ENCODE measurements around the gene PSMB7.

Gene PSMB7

GRCh38 chr9:124359855-124360678, 55.2 kb downstream of the PSMB7 start:
- H3K4me3 ChIP-seq, result no peak overlapping the region
- H4K20me1 ChIP-seq, result peaks cover 100% of the 10 kb centered on the region
- no peak for TF ChIP-seq Cebpa-rat (IDR thresholded peaks at IDR 0.05)
- H3K27me3 ChIP-seq, result no peaks in the 10 kb centered on the region
- H3K9me3 ChIP-seq, result no peaks in the 10 kb centered on the region
- no peak overlapping the region for H3K27ac ChIP-seq
- H3K4me1 ChIP-seq, result peaks cover 5% of the 10 kb centered on the region; the same call in 1 of the 2 replicates
- no peak overlapping the region for H3K4me2 ChIP-seq
- peak overlapping the region; percentile 9; the same call in 1 of the 2 replicates for H3K9ac ChIP-seq
- peaks cover 78% of the 10 kb centered on the region for H3K36me3 ChIP-seq

- no peak overlapping the region for H3K9ac ChIP-seq
- TF ChIP-seq Cebpa-rat (IDR thresholded peaks at IDR 0.05), result no peak
- H3K4me2 ChIP-seq, result no peak overlapping the region
- H3K27me3 ChIP-seq, result no peaks in the 10 kb centered on the region
- no peaks in the 10 kb centered on the region for H3K9me3 ChIP-seq
- H3K4me1 ChIP-seq, result peaks cover 5% of the 10 kb centered on the region; the same call in 1 of the 2 replicates
- H3K27ac ChIP-seq, result no peak overlapping the region
- H3K4me3 ChIP-seq, result no peak overlapping the region
- H3K36me3 ChIP-seq, result peaks cover 78% of the 10 kb centered on the region
- peaks cover 100% of the 10 kb centered on the region for H4K20me1 ChIP-seq
Measured at GRCh38 chr9:124359426-124359825, 55.8 kb downstream of the PSMB7 start.

- no peaks in the 10 kb centered on the region for H3K9me3 ChIP-seq
- no peak for TF ChIP-seq Cebpa-rat (IDR thresholded peaks at IDR 0.05)
- H3K36me3 ChIP-seq, result peaks cover 78% of the 10 kb centered on the region
- H3K27me3 ChIP-seq, result no peaks in the 10 kb centered on the region
- H3K4me3 ChIP-seq, result no peak overlapping the region
- H3K9ac ChIP-seq, result no peak overlapping the region
- peaks cover 100% of the 10 kb centered on the region for H4K20me1 ChIP-seq
- no peak overlapping the region for H3K27ac ChIP-seq
- H3K4me2 ChIP-seq, result no peak overlapping the region
- H3K4me1 ChIP-seq, result peaks cover 5% of the 10 kb centered on the region; the same call in 1 of the 2 replicates
Measured at GRCh38 chr9:124358631-124359030, 56.6 kb downstream of the PSMB7 start.

GRCh38 chr9:124357721-124358361, 57.4 kb downstream of the PSMB7 start:
- TF ChIP-seq Cebpa-rat (IDR thresholded peaks at IDR 0.05), result no peak
- Histone ChIP-seq H3K27me3 (no peaks in the 10 kb centered on the region), H3K36me3 (peaks cover 82% of the 10 kb centered on the region), H4K20me1 (peaks cover 100% of the 10 kb centered on the region), H3K9ac (no peak overlapping the region), H3K4me2 (no peak overlapping the region), H3K4me1 (peaks cover 5% of the 10 kb centered on the region; the same call in 1 of the 2 replicates), H3K27ac (no peak overlapping the region), H3K4me3 (no peak overlapping the region), H3K9me3 (no peaks in the 10 kb centered on the region)

GRCh38 chr9:124356745-124357390, 58.4 kb downstream of the PSMB7 start:
- Histone ChIP-seq H3K4me1 (peaks cover 5% of the 10 kb centered on the region; the same call in 1 of the 2 replicates), H3K9ac (no peak overlapping the region), H3K36me3 (peaks cover 88% of the 10 kb centered on the region), H3K9me3 (no peaks in the 10 kb centered on the region), H4K20me1 (peaks cover 100% of the 10 kb centered on the region), H3K4me2 (no peak overlapping the region), H3K27me3 (no peaks in the 10 kb centered on the region), H3K27ac (no peak overlapping the region), H3K4me3 (no peak overlapping the region)
- no peak for TF ChIP-seq Cebpa-rat (IDR thresholded peaks at IDR 0.05)

- no peak overlapping the region for H3K4me3 ChIP-seq
- H3K4me2 ChIP-seq, result no peak overlapping the region
- no peak overlapping the region for H3K27ac ChIP-seq
- peaks cover 100% of the 10 kb centered on the region for H4K20me1 ChIP-seq
- TF ChIP-seq Cebpa-rat (IDR thresholded peaks at IDR 0.05), result no peak
- H3K9me3 ChIP-seq, result no peaks in the 10 kb centered on the region
- no peak overlapping the region for H3K9ac ChIP-seq
- no peaks in the 10 kb centered on the region for H3K27me3 ChIP-seq
- peaks cover 5% of the 10 kb centered on the region; the same call in 1 of the 2 replicates for H3K4me1 ChIP-seq
- H3K36me3 ChIP-seq, result peaks cover 91% of the 10 kb centered on the region
Measured at GRCh38 chr9:124355941-124356744, 59.1 kb downstream of the PSMB7 start.

GRCh38 chr9:124355039-124355940, 60.0 kb downstream of the PSMB7 start:
- Histone ChIP-seq H3K27ac (no peak overlapping the region), H3K4me3 (no peak overlapping the region), H3K4me2 (no peak overlapping the region), H3K9ac (no peak overlapping the region), H3K9me3 (no peaks in the 10 kb centered on the region), H3K4me1 (peaks cover 2% of the 10 kb centered on the region; the same call in 1 of the 2 replicates), H4K20me1 (peaks cover 100% of the 10 kb centered on the region), H3K27me3 (no peaks in the 10 kb centered on the region), H3K36me3 (peaks cover 97% of the 10 kb centered on the region)
- no peak for TF ChIP-seq Cebpa-rat (IDR thresholded peaks at IDR 0.05)

GRCh38 chr9:124354346-124355038, 60.8 kb downstream of the PSMB7 start:
- H3K27me3 ChIP-seq, result no peaks in the 10 kb centered on the region
- TF ChIP-seq Cebpa-rat (IDR thresholded peaks at IDR 0.05), result no peak
- H3K36me3 ChIP-seq, result peaks cover 97% of the 10 kb centered on the region
- H3K4me3 ChIP-seq, result no peak overlapping the region
- no peak overlapping the region for H3K4me2 ChIP-seq
- peaks cover 100% of the 10 kb centered on the region for H4K20me1 ChIP-seq
- H3K9me3 ChIP-seq, result no peaks in the 10 kb centered on the region
- no peaks in the 10 kb centered on the region for H3K4me1 ChIP-seq
- H3K27ac ChIP-seq, result no peak overlapping the region
- no peak overlapping the region for H3K9ac ChIP-seq

Data from BLaER1 (cell line).